Activated CD8-positive, alpha-beta memory T cell treated with anti-CD3 and anti-CD28 coated beads, Interleukin-2, amount 50 U/mL, for 24 hours (primary cell): ENCODE data around the gene AGAP1.

Source experiments
- DNase-seq: peaks from one replicate; pipeline ENCODE4 v3.0.0-alpha.2; 2020; ENCODE audit errors: extremely low read depth

AGAP1 gene

DNA sequence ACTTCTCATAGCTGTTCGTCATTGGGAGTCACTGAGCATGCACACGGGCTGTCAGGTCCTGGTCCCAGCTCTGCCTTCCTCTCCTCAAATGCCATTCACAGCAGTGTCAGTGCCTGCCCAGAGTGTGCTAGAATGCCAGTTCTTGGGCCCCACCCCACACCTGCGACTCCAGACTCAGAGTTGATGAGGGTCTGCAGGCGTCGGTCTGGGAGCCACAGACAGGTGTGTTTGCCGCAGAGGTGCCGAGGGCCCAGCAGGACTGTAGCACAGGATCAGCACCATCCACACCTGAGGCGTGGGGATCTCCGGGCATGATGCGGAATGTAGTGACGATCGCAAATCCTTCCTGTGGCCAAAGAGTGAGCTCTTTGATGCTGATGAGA lies 56.5 kb downstream of the AGAP1 start:
- no peak for DNase-seq

GRCh38 chr2:235550946-235551345 lies 57.1 kb downstream of the AGAP1 start:
- DNase-seq, result no peak

DNA sequence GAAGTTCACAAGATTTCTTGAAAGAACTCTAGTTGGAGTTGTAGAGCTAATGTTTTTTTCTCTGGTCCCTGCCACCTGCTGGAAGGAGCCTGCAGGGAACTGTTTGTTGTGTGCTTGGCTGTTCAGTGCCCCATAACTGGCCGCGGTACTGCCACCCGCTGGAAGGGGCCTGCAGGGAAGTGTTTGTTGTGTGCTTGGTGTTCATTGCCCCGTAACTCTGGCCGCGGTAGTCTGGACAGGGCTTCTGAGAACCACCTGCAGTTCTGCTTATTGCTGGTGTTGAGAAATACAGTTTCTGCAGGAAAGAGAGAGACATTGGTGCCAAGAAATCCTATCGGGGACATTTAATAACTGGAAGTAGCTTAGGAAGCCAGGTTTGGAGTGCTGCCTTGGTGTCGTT lies 58.1 kb downstream of the AGAP1 start:
- DNase-seq, result no peak

DNA sequence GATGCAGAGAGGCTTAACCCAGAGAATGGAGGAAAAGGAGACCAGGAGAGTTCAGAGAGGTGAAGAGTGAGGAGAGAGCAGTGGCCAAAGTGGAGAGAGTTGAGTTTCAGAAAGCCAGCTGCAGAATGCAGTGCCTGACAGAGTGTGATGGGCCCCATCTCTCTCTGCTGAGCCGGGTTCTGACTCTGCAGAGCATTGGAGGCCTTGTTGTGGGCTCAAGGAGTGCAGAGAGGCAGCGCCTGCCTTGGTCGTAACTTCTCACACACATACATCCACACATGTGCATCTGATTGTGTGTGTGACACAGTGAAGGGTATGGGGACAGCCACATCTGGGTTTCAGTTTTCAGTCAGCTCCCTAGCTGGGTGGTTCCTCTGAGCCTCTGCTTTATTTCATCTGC lies 58.8 kb downstream of the AGAP1 start:
- no peak for DNase-seq

DNA sequence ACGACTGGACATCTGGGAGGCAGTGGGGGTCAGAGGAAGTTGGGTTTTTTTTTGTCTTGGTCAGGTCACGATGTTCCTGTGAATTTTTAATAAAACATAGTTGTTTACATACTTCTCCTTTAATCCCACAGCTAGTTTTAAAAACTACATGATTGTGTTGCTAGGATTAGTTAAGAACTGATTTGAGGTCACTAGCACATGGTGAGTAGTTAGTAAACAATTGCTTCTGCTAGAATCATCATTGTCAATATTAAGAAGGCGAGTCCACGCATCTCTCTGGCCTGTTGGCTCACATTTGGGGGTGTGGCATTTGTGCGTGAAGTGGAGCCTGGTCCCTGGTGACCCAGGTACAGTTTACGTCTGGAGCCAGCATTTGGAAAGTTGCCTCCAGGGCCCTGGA lies 59.4 kb downstream of the AGAP1 start:
- DNase-seq, result no peak

DNA sequence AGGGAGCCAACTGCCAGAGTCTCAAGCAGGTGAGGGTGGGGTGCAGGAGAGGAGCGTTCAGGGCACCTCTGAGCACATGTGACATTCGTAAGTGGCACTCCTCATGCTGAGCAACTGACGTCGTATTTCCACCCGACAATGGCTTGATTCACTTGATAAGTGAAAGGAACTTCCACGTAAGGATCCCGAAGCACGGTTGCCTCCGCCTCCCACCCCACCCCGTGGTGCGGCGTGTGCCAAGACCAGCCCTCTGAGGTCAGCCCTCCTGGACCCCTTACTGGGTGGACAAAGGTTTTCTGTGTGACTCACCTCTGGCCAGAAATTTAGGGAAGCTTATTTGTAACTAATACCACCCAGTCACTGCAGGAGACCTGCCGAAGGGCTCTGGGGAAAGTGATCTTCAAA lies 59.9 kb downstream of the AGAP1 start:
- DNase-seq, result no peak

DNA sequence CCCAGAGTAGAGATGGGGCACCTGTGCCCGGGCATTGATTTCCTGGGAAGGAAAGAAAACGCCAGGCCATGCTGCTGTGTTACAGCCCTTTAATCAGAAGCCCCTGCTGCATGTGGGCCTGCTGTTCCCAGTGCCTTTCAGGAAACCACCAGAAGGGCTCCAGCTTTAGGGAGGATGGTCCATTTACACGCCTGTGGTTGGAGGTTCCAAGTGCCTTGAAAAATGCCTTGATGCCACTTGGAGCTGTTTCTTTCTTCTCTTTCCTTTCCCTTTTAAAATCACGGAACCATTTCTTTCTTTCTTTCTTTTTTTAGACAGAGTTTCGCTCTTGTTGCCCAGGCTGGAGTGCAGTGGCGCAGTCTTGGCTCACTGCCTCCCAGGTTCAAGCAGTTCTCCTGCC lies 60.5 kb downstream of the AGAP1 start:
- no peak for DNase-seq

- DNase-seq, result no peak
These were observed 61.1 kb downstream of the AGAP1 start for GRCh38 chr2:235554936-235555335.

GRCh38 chr2:235555371-235555770 lies 61.5 kb downstream of the AGAP1 start:
- no peak for DNase-seq

DNA sequence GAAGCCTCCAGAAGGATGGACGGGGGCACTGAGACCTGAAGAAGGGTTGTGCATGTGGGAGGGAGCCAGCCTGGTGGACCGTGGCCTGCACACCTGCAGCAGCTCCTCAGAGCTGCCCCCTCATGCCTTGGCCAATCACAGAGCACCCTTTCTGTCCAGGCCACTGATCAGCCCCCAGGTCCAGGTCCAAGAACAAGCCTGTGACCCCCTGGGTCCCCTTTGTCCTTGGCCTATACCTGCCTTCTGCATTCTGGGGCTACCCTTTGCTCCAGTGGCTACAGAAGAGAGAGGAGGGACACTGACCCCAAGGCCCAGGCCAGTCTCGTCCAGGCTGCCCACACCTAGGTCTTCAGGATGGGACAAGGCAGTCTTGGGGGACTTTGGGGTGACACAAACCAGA lies 62.2 kb downstream of the AGAP1 start:
- DNase-seq, result no peak

DNA sequence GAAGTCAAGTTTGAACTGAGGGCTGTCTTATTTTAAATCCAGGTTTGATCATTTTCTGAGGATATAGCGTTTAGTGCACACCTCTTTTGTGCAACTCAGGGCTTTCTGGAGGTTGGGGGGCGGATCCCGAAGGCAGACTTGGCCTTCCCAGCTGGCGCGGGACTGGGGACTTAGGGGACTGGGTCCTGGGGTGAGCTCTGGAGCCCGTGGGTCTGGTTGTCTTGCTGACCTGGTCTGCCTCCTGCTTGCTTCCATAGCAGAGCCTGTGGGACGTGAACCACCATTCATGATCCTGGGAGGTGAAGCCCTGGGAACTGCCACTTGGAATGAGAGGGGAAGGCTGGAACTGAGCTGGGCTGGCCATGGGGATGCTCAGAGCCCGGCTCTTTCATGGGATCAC lies 63.1 kb downstream of the AGAP1 start:
- DNase-seq, result no peak

DNA sequence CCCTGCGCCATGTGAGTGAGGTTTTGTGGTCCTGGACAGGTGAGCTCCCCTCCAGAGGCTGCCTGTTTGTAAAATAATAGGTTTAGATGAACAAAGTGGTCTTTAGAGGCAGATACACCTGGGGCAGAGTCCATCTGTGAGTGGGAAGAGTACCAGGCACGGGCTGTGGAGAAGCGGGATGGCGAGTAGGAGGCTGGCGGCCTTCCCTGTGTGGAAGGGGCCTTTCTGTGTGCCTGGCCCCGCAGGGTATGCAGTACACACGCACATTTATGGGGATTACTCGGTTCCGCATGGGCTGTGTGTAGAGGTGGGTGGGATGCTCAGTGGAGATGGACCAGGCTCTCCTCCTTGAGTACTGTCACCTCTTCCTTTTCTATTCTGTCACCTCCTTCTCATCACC lies 64.1 kb downstream of the AGAP1 start:
- DNase-seq, result no peak

DNA sequence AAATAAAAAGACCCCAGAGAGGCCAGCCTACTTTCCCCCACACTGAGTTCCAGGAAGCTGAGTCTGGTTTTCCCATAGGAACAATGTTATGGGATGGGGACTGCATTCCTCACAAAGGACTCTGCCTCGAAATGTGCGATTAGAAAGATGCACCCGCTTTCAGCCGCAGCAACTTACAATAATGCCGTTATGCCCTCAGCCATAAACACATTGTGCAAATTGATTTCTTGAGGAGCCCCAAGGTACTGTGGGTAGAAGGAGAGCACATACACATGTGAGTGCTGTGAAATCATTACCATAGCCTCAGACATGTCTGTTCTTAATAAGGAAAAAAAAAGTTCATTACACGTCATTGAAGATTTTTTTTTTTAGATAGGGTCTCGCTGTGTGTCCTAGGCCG lies 64.7 kb downstream of the AGAP1 start:
- DNase-seq, result no peak

- no peak for DNase-seq
These were observed 66.5 kb downstream of the AGAP1 start for GRCh38 chr2:235560345-235560744.

- no peak for DNase-seq
These were observed 67.6 kb downstream of the AGAP1 start for GRCh38 chr2:235561450-235561849.

- no peak for DNase-seq
These were observed 68.4 kb downstream of the AGAP1 start for GRCh38 chr2:235562065-235562747.

GRCh38 chr2:235563056-235563910 lies 69.4 kb downstream of the AGAP1 start:
- no peak for DNase-seq

GRCh38 chr2:235564066-235564465 lies 70.2 kb downstream of the AGAP1 start:
- no peak for DNase-seq

- DNase-seq, result no peak
These were observed 71.2 kb downstream of the AGAP1 start for GRCh38 chr2:235564884-235565530.

- DNase-seq, result no peak
These were observed 72.6 kb downstream of the AGAP1 start for GRCh38 chr2:235566415-235566814.

DNA sequence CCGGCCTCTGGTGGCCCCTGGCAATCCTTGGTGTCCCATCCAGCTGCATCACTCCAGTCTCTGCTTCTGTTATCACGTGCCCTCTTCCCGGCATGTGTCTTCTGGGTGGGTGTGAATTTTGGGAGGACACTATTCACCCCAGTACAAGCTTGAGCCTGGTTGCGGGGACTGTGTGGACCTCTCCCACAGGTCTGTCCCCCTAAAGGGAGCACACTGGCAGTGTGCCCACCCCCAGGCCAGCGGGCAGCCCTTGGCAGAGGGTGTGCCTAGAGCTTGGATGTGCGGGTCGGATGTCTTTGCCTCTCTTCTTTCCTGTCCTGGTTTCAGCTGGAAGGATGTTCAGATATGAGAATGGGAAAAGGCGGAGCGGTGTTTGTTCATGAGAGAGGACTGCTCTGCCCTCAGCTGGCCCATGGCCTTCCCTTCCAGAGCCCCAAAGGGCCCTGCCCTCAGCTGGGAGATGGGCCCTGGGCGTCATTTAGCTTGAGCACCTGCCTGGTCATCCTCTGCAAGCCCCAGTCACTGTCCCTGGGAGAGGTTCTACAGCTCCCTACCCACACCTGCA lies 73.2 kb downstream of the AGAP1 start:
- no peak for DNase-seq

DNA sequence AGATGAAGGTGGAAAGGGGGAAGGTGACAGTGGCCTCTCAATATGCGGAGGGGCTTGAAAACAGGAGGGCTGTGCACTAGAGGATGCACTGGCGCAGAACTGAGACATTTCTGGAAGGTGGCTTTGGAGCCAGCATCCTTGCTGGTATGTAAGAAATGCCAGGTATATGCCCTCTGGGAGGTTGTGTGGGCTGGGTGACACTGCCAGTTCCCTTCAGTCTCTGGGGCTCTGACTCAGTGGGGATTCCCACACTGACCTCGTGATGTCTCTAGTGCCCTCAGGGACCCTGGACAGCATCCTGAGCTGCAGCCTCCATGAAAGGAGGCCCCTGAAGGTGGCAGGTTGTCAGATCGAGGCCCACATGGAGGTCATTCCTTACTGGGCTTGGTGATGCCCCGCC lies 74.0 kb downstream of the AGAP1 start:
- DNase-seq, result no peak

DNA sequence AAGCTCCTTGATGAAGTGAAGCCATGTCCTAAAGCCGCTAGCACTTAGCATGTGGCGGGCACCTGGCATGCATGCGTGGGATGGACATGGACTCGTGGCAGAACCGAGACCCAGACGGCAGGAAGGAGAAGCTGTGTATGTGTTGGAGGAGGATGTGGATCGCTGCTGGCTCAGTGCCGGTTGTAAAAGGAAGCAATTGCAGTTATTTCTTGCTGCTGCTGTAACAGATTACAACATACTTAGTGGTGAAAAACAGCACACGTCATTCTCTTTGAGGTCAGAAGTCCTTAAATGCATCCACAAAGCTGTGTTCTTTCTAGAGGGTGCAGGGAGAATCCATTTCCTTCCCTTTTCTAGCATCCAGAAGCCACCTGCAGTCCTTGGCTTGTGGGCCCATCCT lies 74.6 kb downstream of the AGAP1 start:
- no peak for DNase-seq
